ENCODE results near the gene VASP.

The VASP gene

GRCh38 chr19:45469945-45470761 lies 37.1 kb upstream of the VASP start:
- H3K4me3 Mint-ChIP-seq: peak overlapping the region; percentile 93
- intact Hi-C loops (cut with micrococcal nuclease): loop anchor here (2.0 kb wide), 1 partner anchor 27 kb away; no protein-coding TSS in a partner anchor
- H3K9me3 Mint-ChIP-seq: no peaks in the 10 kb centered on the region
- H3K4me1 Mint-ChIP-seq (ENCODE audit: low read depth): peaks cover 79% of the 10 kb centered on the region
- H3K27me3 Mint-ChIP-seq: peaks cover 64% of the 10 kb centered on the region
- peaks cover 7% of the 10 kb centered on the region for H3K36me3 Mint-ChIP-seq (ENCODE audit: low read depth)
- H3K27ac Mint-ChIP-seq: peak overlapping the region; percentile 97

GRCh38 chr19:45470762-45471081 lies 36.6 kb upstream of the VASP start:
- Mint-ChIP-seq H3K4me1 (ENCODE audit: low read depth) (peaks cover 80% of the 10 kb centered on the region), H3K36me3 (ENCODE audit: low read depth) (peaks cover 7% of the 10 kb centered on the region), H3K27ac (peak overlapping the region; percentile 8), H3K9me3 (no peaks in the 10 kb centered on the region), H3K4me3 (no peak overlapping the region), H3K27me3 (peaks cover 64% of the 10 kb centered on the region)
- intact Hi-C loops (cut with micrococcal nuclease): no loop called here

- intact Hi-C loops (cut with micrococcal nuclease): no loop called here
- no peak overlapping the region for H3K4me3 Mint-ChIP-seq
- H3K27me3 Mint-ChIP-seq: peaks cover 63% of the 10 kb centered on the region
- H3K36me3 Mint-ChIP-seq (ENCODE audit: low read depth): peaks cover 7% of the 10 kb centered on the region
- H3K27ac Mint-ChIP-seq: no peak overlapping the region
- peaks cover 83% of the 10 kb centered on the region for H3K4me1 Mint-ChIP-seq (ENCODE audit: low read depth)
- H3K9me3 Mint-ChIP-seq: no peaks in the 10 kb centered on the region
These were observed 36.0 kb upstream of the VASP start for GRCh38 chr19:45471111-45471930.

GRCh38 chr19:45471931-45472562 lies 35.2 kb upstream of the VASP start:
- no peak overlapping the region for H3K27ac Mint-ChIP-seq
- peaks cover 7% of the 10 kb centered on the region for H3K36me3 Mint-ChIP-seq (ENCODE audit: low read depth)
- H3K4me1 Mint-ChIP-seq (ENCODE audit: low read depth): peaks cover 85% of the 10 kb centered on the region
- H3K27me3 Mint-ChIP-seq: peaks cover 67% of the 10 kb centered on the region
- no peaks in the 10 kb centered on the region for H3K9me3 Mint-ChIP-seq
- intact Hi-C loops (cut with micrococcal nuclease): no loop called here
- H3K4me3 Mint-ChIP-seq: peak overlapping the region; percentile 27

GRCh38 chr19:45472563-45473366 lies 34.5 kb upstream of the VASP start:
- no peaks in the 10 kb centered on the region for H3K9me3 Mint-ChIP-seq
- peak overlapping the region; percentile 21 for H3K27ac Mint-ChIP-seq
- H3K4me3 Mint-ChIP-seq: peak overlapping the region; percentile 56
- intact Hi-C loops (cut with micrococcal nuclease): no loop called here
- H3K36me3 Mint-ChIP-seq (ENCODE audit: low read depth): peaks cover 7% of the 10 kb centered on the region
- H3K4me1 Mint-ChIP-seq (ENCODE audit: low read depth): peaks cover 83% of the 10 kb centered on the region
- peaks cover 70% of the 10 kb centered on the region for H3K27me3 Mint-ChIP-seq

GRCh38 chr19:45473367-45473681 lies 34.0 kb upstream of the VASP start:
- Mint-ChIP-seq H3K27ac (peak overlapping the region; percentile 20), H3K36me3 (ENCODE audit: low read depth) (peaks cover 7% of the 10 kb centered on the region), H3K4me3 (no peak overlapping the region), H3K4me1 (ENCODE audit: low read depth) (peaks cover 83% of the 10 kb centered on the region), H3K27me3 (peaks cover 70% of the 10 kb centered on the region), H3K9me3 (no peaks in the 10 kb centered on the region)
- intact Hi-C loops (cut with micrococcal nuclease): no loop called here

GRCh38 chr19:45473682-45474605 lies 33.3 kb upstream of the VASP start:
- no peak overlapping the region for H3K4me3 Mint-ChIP-seq
- peaks cover 7% of the 10 kb centered on the region for H3K36me3 Mint-ChIP-seq (ENCODE audit: low read depth)
- intact Hi-C loops (cut with micrococcal nuclease): no loop called here
- peaks cover 80% of the 10 kb centered on the region for H3K4me1 Mint-ChIP-seq (ENCODE audit: low read depth)
- H3K27ac Mint-ChIP-seq: peak overlapping the region; percentile 20
- no peaks in the 10 kb centered on the region for H3K9me3 Mint-ChIP-seq
- H3K27me3 Mint-ChIP-seq: peaks cover 70% of the 10 kb centered on the region

- Mint-ChIP-seq H3K9me3 (no peaks in the 10 kb centered on the region), H3K27ac (peak overlapping the region; percentile 20), H3K4me3 (no peak overlapping the region), H3K4me1 (ENCODE audit: low read depth) (peaks cover 79% of the 10 kb centered on the region), H3K36me3 (ENCODE audit: low read depth) (peaks cover under 1% of the 10 kb centered on the region), H3K27me3 (peaks cover 75% of the 10 kb centered on the region)
- intact Hi-C loops (cut with micrococcal nuclease): no loop called here
These were observed 32.4 kb upstream of the VASP start for GRCh38 chr19:45474606-45475521.

- Mint-ChIP-seq H3K27me3 (peaks cover 69% of the 10 kb centered on the region), H3K36me3 (ENCODE audit: low read depth) (no peaks in the 10 kb centered on the region), H3K9me3 (no peaks in the 10 kb centered on the region), H3K4me1 (ENCODE audit: low read depth) (peaks cover 71% of the 10 kb centered on the region), H3K27ac (no peak overlapping the region), H3K4me3 (no peak overlapping the region)
- intact Hi-C loops (cut with micrococcal nuclease): no loop called here
These were observed 31.6 kb upstream of the VASP start for GRCh38 chr19:45475537-45476291.

GRCh38 chr19:45476304-45476703 lies 31.0 kb upstream of the VASP start:
- Mint-ChIP-seq H3K9me3 (no peaks in the 10 kb centered on the region), H3K4me3 (no peak overlapping the region), H3K27me3 (peaks cover 68% of the 10 kb centered on the region), H3K27ac (no peak overlapping the region), H3K4me1 (ENCODE audit: low read depth) (peaks cover 65% of the 10 kb centered on the region), H3K36me3 (ENCODE audit: low read depth) (no peaks in the 10 kb centered on the region)
- intact Hi-C loops (cut with micrococcal nuclease): no loop called here

GRCh38 chr19:45477186-45477585 lies 30.1 kb upstream of the VASP start:
- Mint-ChIP-seq H3K9me3 (no peaks in the 10 kb centered on the region), H3K27ac (peak overlapping the region; percentile 67), H3K4me1 (ENCODE audit: low read depth) (peaks cover 57% of the 10 kb centered on the region), H3K36me3 (ENCODE audit: low read depth) (no peaks in the 10 kb centered on the region), H3K4me3 (no peak overlapping the region), H3K27me3 (peaks cover 61% of the 10 kb centered on the region)
- intact Hi-C loops (cut with micrococcal nuclease): no loop called here
